ENCODE data around the gene SSRP1.

The SSRP1 gene

DNA sequence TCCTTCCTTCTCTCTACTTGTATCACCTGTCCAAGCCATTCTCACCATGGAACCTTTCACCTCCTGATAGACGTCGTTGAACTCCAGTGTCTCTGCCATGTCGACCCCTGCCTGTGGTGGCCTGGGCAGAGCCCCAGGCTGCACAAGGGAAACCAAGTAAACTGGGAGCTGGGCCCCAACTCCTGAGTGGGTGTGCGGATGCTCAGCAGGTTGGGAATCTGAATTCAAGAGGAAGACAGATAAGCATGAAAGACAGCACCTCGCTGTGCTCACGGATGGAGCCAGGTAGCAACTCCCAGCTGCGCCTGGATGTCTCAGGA is 709 bp downstream of the SSRP1 start:
- no peak for DNase-seq

DNA sequence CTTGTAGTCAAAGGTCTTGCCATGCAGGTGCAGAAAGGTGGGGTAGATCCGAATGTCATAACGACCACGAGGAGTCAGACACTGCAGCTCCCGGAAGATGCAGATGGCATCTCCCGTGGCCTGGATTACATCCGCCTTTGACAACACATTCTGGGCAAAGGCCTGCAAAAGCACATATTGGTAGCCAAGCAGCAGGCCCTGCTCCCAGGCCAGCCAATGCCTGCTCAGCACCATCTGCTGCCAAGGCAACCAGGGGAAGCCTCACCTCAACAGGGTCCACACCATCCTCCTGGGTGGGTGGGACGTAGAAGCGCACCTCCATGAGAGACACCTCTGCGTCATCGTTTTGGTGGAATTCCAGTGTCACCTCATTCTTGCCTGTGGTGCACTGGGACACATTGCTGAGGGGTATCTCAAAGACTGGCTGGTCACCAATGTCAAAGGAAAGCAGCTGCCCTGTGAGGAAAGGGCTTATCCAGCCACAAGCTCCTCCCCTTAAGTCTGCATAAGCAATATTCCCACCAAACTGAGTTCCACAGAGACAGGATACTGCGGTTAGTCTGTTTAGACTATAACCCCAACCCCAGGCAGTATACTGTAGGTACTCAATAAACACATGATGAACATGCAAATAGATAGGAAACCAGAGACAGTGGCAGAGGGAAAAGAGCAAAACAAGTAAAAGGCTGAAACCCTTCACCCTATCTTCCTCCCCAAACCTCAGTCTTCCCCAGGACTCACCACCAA is 2.8 kb downstream of the SSRP1 start:
- DNase-seq: no peak

DNA sequence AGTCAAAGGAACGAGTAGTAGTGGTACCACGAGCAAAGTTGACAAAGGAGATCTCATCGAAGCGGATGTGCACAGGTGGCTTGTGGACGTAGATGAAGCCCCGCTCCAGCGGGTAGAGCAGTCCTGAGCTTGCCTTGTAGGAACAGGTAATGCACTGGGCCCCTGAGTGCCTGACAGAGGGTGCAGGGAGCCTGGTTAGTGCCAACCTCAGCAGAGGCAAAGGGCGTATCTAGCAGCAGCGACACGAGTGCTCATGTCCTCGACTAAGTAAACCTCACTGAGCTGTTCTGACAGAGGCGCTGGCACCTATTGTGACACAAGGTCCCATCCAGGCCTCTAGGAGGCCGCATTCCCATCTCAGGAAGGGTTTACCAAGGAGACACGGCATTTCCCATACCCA is 4.0 kb downstream of the SSRP1 start:
- DNase-seq: no peak

DNA sequence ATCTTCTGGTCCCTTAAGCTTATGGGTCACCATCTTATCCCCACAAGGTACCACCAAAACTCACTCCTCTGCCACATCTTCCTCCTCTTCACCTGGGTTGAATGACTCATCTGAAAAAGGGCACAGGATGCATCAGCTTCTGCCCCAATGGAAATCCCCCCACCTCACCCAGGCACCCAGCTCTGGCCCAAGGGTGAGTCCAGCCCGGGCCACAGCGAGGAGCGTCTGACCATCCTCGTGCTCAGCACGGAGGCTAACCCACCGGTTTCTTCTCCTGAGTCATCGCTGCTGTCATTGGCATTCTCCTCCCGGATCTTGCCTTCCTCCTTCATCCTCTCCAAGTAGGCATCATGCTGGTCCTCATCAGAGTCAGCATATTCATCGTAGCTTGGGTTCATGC is 5.7 kb downstream of the SSRP1 start:
- no peak for DNase-seq

DNA sequence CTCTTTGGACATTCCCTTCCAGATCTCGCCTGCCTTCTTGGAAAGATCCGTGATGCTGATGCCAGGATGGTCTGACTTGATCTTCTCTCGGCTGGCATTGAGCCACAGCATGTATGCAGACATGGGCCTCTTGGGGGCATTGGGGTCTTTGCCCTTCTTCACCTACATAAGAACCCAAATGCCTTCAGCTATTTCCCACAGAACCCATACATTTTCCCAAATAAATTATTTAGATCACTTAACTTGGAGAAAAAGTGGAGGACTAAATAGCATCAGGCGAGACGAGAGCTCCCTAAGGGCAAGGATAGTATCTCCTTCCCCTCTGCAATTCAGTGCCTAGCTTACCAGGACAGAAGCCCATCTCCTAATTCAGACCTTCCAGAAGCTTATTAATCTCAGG is 8.0 kb downstream of the SSRP1 start:
- DNase-seq: no peak

DNA sequence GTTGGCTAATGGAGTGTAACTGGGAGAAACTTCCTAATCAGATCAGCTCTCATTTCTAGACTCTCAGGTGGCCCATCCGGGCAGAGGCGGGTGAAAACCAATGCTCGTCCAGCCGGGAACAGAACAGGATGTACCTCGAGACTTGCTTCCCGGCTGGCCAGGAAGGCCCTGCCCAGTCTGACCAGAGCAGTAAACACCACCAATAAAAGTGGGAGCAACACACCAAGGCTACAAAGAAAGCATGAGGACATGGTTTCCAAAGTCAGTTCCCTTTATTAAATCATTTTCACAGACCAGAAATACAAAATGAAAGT is 10.0 kb downstream of the SSRP1 start:
- DNase-seq: no peak

DNA sequence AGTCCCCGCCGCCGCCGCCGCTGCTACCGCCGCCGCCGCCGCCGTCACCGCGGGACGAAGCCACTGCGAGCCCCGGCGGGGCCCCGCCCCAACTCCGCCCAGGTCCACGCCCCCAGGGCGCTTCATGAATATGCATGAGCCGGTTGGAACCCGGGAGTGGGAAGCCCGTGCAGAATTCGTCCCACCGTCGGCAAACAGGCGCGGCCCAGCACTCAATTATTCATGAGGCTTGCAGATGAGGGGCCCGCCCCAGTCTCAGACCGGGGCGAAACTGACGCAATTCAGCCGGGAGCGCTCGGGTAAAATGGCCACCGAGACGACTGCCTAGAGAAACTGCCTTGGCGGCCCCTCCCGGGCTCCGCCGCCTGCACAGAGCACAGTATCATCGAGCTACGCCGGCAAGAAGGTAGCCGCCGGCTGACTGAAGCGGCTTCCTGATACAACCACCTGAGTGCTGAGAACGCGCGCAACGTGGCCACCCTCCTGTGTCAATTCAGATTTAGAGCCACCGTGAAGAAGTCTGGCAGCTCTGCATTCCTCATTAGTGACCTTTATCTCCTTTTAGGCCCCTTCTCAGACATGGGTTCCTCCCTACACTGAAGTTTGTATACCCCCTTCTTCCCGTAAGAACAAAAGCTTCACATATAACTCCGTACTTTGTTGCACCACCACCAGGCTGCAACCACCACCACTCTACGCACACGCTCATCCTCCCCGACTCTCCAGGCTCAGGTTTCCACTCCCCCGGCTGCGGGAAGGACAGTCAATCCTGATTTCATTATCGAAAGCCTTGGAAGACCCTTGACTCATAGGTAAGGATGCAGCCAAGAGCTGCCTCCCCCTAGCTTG is 10.6 kb downstream of the SSRP1 start, which contains the start of gene TNKS1BP1:
TSS of gene TNKS1BP1 (minus strand) at position 67 of the 849 bp plus-strand sequence. CDS start 3,067 bp downstream, outside the sequence.
- DNase-seq: peak; percentile 92

DNA sequence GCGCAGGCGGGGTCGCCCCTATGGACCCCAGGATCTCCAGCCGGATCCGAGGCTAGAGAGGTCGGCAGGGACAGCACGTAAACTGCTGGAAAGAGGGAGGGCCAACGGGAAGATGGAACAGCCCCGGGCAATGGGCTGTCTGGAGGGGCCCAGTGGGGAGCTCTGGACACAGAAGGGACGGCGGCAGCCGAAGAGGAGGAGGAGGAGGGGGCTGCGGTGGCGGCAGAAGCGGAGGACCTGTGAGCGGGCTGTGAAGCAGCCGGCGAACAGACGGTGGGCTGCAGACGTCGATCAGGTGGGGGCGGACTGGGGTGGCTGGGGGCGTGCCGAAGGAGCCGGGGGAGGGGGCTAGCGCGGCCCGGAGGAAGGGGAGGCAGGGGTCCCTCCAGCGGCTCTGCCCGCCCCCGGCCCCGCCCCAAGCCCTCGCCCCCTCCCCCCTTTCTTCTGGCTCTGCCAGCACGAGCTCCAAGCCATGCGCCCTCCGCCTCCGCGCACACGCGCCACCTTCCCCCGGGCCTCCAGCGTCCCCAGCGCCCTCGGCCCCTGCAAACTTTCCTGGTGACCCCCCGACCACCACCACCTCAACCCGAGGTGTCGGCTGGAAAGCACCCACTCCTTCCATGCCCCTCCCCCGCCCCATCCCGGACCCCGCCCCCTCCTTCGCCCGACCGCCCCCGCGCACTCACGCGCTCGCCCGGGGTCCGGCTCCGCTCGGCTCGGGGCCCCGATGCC is 11.4 kb downstream of the SSRP1 start:
- no peak for DNase-seq

DNA sequence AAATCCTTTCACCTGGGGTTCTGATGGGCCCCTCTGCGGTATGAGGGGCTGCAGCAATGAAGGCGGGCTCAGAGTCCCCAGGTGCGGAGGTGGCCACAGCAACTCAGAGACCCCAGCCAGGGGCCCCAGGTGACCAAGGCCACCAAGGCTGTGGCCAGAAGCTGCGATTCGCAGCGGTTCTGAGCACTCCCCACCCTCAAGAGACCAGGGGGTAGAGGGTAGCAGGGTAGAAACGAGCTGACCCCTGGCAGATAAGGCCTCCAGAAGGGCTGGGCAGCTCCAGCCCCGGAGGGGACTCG is 11.9 kb downstream of the SSRP1 start:
- DNase-seq: no peak

DNA sequence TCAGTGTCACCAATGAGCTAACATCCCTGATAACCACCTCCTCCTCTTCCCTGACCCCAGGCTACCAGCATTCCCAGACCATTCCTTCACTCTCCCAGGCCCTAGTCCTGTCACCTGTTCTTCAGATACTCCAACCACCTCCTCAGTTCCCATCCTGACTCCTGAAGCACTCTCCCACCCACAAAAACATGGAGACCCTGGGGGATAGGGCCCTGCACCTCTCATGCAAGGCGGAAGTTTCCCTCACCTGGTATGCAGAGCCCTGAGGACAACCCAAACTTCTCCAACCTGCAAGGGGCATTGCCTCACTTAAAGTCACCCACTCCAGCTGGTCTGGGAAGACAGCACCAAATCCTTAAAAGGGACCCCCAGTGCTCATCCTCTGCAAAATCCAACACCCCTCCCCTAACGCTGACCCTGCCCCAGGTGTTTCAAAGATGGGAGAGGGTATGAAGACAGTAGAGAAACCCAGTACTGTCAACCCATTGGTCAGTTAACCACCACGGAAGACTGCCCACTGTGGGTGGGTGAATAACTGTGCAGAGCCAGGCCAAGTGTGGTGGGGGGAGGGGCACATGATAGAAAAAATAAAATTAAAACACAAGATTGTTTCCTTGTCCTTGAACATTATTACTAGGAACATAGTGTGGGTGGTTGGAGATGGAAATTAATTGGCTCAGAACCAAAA is 12.4 kb downstream of the SSRP1 start:
- no peak for DNase-seq

DNA sequence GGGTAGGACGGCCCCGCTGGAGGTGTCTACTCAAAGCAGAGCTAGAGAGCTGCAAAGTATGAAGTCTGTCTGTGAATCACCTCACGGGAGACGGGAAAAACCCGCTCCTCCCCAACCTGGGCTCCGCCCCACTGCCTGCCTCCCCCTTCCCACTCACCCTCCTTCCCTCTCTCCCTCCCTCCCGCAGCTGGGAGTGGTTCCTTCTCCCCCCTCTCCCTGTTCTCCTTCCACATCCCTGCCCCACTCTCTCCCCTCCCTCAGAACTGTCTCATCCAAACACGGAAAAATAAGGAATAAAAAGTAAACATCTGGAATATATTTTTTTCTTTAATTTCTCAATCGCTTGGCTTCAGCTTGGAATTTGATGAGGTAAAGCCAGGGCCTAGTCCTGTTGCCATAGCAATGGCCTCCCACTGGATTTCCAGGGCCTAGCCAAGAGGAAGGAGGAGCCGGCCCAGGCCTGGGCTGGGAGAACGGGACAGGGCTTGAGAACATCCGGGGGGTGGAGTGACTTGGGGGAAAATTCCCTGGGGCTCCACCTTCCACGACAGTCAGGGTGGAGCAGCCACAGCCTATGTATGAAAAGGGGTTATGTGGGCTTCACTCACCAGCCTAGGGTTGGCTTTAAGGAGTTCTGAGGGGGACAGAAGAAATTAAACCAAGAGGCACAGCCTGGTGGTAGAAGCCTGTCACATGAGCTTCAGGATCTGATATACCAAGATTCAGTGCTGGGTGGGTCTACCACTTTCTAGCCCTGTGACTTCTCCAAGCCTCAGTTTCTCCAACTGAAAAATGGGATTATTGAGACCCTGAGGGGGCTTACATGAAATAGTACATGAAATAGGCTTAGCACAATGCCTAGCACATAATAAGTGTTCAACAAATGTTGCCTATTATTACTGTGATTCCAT is 13.2 kb downstream of the SSRP1 start:
- DNase-seq: no peak

DNA sequence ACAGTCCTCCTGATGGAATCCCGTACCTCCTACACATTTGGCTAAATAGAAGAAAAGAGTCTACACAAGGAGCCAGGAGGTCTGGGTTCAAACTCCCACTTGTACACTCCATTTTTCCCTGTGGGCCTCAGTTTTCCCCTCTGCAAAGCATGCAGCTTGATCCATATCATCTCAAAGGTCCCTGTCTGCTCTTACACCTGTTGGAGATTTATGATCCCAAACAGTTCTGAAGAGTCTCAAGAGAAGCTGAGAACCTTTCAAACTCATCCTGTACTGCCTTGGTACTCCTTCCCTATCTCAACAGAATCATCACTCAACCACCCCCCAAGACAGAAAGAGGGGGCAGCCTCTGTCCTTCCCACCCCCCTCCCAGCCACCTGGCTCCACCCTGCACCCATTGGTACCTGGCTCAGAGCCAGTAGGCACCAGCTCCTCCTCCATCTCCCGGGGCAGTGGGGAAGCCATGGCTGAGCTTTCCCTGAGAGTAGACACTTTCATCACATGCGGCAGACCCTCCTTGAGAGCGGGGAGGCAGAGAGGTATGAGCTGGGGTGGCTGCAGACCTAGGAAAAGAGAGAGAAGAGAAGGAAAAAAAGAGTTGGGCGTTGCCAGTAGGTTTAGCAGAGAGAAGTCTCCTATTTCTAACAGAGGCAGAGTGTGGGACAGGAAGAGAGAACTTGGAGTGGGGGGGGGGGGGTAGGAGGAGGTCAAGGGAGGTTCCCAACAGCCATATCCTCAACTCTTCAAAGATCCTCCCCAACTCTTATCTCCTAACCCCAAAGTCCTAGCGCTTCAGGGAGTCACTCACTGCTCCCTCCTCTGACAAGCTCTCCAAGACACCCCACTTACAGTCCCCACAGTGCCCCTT is 14.1 kb downstream of the SSRP1 start:
- no peak for DNase-seq

DNA sequence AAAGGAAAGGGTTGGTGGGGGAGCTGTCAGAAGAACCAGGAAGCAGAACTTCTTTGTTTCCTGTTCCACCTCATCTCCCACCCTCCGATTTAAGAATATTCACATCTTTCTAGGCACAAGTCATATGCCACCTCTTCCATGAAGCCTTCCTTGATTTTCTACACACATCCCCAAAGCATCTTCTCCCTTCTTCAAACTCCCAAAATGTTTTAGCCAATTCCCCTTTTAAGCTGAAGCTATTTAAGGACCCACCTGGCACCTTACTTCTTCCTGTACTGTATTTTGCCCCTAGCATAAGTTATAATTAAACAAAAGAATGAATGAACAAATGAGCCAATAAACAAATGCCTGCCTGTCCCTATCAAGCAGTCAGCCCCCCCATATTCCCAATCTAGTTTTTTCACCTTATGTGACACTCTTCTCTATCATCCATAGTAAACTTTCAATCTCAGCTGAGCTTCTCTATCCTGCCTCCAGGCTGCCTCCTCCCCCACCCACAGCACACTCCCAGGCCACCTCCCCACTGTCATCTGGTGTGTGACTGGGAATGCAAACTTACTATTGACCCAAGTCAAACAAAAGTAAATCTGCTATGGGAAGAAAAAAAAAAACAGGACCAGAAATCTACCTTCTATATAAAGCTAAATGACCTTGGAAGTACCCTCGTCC is 14.8 kb downstream of the SSRP1 start:
- DNase-seq: no peak

DNA sequence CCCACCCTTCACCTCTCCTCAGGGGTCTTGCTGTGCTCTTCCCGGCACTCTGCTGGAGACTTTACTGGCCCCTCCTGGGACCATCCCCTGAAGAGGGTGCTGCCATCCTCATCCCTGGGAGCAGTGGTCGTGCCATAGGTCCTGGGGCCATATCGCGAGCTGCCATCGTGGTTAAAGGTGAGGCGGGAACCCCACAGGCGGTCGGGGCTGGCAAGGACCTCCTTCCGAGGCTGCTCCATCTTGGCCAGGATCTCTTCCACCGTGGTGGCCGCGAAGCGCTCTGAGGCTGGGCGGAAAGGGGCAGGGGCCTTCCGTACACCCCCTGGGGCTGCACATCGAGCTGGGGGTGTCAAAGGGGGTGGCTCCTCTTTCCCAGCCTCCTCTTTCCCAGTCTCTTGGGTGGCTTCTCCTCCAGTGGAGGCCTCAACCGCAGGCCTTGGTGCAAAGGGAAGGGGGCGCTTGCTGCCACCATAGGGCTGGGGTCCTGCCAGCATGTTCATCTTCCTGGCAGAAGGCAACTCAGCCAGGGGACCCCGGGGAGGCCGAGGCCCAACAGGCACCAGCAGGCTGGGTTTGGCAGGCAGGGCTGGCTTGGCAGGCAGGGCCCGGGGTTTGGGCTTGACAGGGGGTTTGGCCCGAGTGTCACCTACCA is 15.5 kb downstream of the SSRP1 start:
- DNase-seq: no peak

DNA sequence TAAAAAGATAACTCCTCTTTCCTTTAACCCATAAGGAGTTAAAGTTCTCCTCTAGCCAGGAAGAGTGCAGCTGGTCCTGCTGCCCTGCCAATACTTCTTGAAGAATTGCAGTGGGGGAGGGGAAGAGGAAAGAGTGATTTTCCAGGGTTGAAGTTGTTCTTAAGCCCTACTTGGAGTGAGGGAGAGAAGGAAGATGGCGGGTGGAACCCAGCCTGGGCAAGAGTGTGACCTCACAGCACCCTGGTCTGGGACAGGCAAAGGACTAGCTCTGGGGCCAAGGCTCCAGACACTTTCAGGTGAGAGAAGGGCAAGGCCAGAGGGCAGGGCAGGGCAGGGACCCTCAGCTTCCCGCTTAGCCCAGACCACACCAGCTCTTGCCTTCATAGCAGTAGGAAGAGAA is 17.5 kb downstream of the SSRP1 start:
- DNase-seq: no peak

DNA sequence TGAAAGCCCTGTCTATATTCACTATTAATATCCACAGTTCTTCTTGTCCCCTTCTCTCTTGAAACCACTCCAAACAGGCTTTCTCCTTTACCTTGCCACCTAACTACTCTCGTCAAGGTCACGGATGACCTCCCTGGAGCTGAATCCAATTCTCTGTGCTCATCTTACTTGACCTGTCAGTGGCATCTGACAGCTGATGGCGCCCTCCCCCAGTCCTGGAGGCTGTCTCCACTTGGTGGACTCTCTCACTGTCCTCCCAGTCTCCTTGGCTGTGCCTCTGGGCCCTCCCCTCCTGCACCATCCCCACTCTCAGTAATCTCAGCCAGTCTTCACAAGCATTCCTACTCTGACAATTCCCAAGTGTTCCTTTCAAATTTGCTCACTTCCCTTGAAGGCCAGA is 19.7 kb downstream of the SSRP1 start:
- DNase-seq: no peak

DNA sequence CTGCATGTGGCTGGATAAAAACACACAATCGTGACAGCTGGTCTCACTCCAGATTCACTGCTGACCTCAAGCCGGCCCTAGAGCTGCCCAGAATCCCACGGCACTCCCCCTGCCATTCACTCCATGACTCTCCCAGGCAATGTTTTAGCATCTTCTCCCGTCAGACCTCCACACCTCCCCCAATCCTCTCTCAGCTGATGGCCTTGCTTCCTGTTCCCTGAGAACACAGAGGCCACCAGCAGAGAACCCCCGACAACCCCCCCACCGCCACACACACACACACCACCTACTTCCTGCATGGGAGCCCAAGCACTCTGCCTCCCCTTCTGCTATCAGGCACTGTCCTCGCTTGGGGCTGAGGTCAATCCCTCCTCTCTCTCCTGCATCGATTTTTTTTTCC is 20.2 kb downstream of the SSRP1 start:
- DNase-seq: no peak

DNA sequence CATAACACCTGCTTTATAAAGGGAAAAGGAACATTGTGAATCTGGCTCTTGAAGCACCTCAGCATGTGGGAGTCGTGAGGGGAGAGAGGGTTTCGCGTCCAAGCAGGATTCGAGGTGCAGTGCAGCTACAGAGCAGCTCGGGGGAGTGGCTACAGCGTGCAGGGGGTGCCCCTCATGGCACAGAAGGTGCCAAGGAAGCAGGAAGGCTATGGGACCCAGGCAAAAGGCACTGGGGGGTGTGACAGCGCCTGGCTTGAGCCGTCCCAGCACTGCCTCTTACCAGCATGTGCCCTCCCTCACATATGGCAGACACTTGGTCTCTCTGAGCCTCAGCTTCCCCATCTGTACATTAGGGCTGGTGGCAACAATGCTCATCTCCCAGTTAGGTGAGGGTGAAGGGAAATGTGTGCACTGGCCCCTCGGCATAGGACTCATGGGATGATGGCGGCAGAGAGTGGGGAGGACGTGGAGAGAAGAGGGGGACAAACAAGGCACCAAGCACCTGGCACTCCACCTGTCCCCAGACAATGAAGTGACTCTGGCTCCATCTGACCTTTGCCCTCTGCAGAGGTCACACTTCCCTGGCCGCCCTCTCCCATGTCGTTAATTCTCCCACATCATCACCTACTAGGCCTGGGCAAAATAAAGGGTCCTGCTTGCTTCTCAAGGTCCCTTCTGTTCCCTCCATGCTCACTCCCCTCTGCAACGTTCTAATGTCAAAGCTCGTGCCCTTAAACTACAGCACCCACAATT is 21.3 kb downstream of the SSRP1 start:
- no peak for DNase-seq

DNA sequence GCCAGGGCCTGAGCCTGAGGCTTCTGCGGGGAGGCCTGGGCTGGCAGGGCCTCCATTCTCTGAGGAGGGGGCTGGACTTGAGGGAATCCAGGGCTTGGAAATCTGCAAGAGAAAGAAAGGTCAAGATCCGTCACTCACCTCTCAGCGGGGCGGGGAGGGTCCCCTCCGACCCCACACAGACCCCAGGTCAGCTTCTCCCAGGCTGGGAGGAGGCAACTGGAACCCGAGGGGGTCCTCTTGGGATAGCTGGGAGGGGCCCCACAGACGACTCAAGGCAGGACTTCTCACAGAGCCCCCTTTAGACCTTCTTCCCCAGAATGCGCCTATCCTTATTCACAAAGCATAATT is 21.9 kb downstream of the SSRP1 start:
- DNase-seq: no peak

All from activated T-cell treated with anti-CD3 and anti-CD28 coated beads for 4 hours (primary cell).